ENCODE data around the gene OFD1.

Gene OFD1

DNA sequence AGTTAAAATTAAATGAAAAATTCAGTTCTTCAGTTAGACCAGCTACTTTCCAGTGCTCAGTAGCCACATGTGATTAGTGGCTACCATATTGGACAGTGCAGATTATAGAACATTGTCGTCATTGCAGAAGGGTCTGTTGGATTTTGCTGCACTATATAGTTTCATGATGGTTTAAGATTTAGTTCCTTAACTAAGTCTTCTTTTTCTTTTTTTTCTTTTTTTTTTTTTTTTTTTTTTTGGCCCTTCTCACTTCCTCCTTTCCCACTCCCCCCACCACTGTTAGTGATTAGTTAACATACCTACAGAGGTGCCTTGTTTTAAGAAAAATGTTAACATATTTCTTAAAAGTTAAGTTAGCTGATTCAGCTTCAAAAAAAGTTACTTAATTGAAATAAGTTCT is 36.6 kb upstream of the OFD1 start:
- TF ChIP-seq YY1 (IDR thresholded peaks at IDR 0.05; ENCODE audit: low read depth): no peak
- no peak for TF ChIP-seq CEBPB (IDR thresholded peaks at IDR 0.05)

- TF ChIP-seq YY1 (IDR thresholded peaks at IDR 0.05; ENCODE audit: low read depth) (no peak), EGR1 (IDR thresholded peaks at IDR 0.05) (no peak), REST (IDR thresholded peaks at IDR 0.05; ENCODE audit: low read depth) (no peak), CREB1 (IDR thresholded peaks at IDR 0.05; ENCODE audit: low read depth) (no peak), TEAD4 (IDR thresholded peaks at IDR 0.05) (no peak), TCF12 (IDR thresholded peaks at IDR 0.05; ENCODE audit: low read depth) (no peak), CEBPB (IDR thresholded peaks at IDR 0.05) (no peak)
Measured at GRCh38 chrX:13698432-13698831, 36.1 kb upstream of the OFD1 start.

DNA sequence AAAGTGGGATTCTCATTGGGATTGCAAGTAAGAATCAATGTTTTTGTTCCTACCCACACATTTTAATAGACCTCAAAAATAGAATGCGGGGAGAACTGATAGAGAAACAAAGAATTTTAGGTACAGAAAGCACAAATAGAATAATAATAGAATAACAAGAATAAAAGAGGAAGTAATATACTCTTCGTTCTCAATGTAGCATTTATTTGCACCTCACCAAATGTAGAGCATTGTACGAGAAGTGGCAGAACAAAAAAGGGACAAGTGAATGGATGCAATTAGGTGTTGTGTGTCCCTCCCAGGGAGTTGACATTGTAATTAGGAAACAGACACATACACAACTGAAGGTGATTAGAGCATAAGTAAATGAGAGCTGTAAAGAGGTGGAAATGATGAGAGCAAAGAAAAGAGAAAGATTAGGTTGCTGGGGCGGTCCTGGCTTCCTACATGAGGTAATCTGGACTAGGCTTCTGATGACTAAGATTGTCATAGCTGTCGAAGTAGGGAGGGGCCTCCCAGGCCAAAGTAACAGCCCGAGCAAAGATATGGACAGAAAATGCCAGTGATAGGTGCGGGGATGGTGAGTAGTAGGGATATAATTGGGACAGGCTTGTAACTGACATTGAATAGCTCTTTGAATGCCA is 35.2 kb upstream of the OFD1 start:
- no peak for TF ChIP-seq RAD21 (IDR thresholded peaks at IDR 0.05; ENCODE audit: low read depth)
- no peak for TF ChIP-seq TEAD4 (IDR thresholded peaks at IDR 0.05)

DNA sequence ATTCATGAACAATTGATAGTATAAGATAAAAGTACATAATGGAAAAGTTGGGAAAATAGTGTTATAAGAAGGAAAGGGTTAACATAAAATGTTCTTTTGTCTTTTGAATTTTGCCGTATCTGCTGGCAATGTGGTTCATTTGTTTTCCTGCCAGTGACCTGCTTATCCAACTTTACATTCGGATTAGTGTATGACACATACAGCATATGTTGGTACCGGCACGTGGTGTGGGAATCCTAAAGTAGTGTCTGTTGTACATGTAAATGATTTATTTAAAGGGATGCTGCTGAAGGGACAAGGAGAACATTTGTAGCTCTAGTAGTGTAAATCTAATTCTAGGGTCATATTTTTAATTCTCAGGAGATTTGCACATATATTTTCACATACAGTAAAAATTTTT is 34.2 kb upstream of the OFD1 start:
- TF ChIP-seq TAF1 (IDR thresholded peaks at IDR 0.05; ENCODE audit: low read depth): no peak
- TF ChIP-seq ZBTB7A (IDR thresholded peaks at IDR 0.05; ENCODE audit: low read depth): no peak

DNA sequence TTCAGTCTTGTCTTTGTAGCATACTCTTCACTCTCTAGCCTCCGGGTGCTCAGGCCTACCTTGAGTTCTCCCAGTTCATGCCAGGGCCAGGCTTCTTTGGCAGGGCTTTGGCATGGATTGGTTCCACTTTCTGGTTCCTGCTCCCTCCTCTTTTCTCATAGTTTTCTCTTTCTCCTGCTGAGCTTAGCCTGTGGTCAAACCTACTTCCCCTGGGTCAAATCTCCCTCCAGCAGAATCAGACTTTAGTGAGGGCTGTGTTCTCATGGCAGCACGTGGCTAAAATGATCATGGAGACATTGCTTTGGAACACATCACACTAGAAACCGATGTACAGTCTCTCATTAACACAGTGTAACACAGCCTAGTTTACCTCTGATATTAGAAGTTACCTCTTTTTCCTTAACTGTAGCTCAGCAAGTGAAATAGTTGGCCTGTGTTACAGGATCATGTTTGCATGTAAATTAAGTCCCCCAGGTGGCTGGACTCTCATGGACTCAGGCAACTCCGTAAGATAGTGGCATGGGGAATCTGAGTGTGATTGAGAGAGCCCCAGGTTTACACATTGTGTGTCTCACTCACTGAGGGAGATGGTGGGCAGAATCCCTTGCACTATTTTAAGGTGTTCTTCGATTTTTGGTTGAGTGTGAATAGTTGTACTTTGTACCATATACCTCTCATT is 32.3 kb upstream of the OFD1 start:
- TF ChIP-seq ZBTB7A (IDR thresholded peaks at IDR 0.05; ENCODE audit: low read depth) (no peak), USF1 (IDR thresholded peaks at IDR 0.05) (no peak), TCF12 (IDR thresholded peaks at IDR 0.05; ENCODE audit: low read depth) (no peak), REST (IDR thresholded peaks at IDR 0.05; ENCODE audit: low read depth) (no peak), TAF1 (IDR thresholded peaks at IDR 0.05; ENCODE audit: low read depth) (no peak), EGR1 (IDR thresholded peaks at IDR 0.05) (no peak), CREB1 (IDR thresholded peaks at IDR 0.05; ENCODE audit: low read depth) (no peak), EP300 (IDR thresholded peaks at IDR 0.05; ENCODE audit: borderline replicate concordance) (no peak), RAD21 (IDR thresholded peaks at IDR 0.05; ENCODE audit: low read depth) (no peak), CEBPB (IDR thresholded peaks at IDR 0.05) (no peak), MAX (IDR thresholded peaks at IDR 0.05) (no peak), NFIC (IDR thresholded peaks at IDR 0.05) (no peak), FOXM1 (IDR thresholded peaks at IDR 0.05; ENCODE audit: borderline replicate concordance, low read depth) (no peak), YY1 (IDR thresholded peaks at IDR 0.05; ENCODE audit: low read depth) (no peak), TEAD4 (IDR thresholded peaks at IDR 0.05) (no peak)

DNA sequence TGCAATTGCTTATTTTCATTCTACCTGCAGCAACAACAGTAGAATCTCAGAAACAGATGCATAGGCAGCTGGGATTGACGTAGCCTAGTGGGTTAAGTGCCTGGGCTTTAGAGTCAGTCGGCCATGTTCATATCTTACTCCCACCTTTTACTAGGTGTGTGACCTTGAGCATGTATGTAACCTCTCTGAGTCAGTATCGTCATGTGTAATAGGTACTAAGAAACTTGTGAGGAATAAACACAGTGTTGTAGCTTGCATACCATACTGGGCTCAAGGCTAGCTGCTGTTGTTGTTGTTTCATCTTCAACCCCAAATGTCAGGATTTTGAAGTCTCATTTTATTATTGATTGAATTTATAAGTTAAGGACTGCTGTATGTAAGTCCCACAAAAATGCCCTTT is 31.4 kb upstream of the OFD1 start:
- no peak for TF ChIP-seq TEAD4 (IDR thresholded peaks at IDR 0.05)
- no peak for TF ChIP-seq NFIC (IDR thresholded peaks at IDR 0.05)
- no peak for TF ChIP-seq CREB1 (IDR thresholded peaks at IDR 0.05; ENCODE audit: low read depth)

DNA sequence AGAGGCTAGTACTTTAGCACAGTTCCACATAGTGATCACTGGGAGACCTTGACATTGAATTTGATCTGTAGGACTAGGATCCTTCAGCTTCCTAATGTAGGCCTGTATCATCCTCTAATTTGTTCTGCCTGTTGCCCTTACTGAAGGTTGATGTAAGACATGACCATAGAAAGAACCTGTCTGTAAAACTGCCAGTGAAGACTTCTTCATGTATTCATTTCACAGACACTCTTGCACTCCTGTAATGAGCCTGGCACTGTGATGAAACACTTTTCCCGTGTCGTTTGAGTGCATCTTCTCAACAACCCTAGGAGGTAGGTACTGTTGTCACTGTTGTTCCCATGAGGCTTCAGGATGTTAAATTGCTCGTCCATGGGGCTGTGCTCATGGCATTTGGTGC is 31.0 kb upstream of the OFD1 start:
- TF ChIP-seq EGR1 (IDR thresholded peaks at IDR 0.05): no peak
- TF ChIP-seq CREB1 (IDR thresholded peaks at IDR 0.05; ENCODE audit: low read depth): no peak
- no peak for TF ChIP-seq ZBTB7A (IDR thresholded peaks at IDR 0.05; ENCODE audit: low read depth)
- TF ChIP-seq TCF12 (IDR thresholded peaks at IDR 0.05; ENCODE audit: low read depth): no peak
- TF ChIP-seq RAD21 (IDR thresholded peaks at IDR 0.05; ENCODE audit: low read depth): no peak
- TF ChIP-seq TEAD4 (IDR thresholded peaks at IDR 0.05): no peak
- no peak for TF ChIP-seq EP300 (IDR thresholded peaks at IDR 0.05; ENCODE audit: borderline replicate concordance)
- TF ChIP-seq YY1 (IDR thresholded peaks at IDR 0.05; ENCODE audit: low read depth): no peak
- no peak for TF ChIP-seq USF1 (IDR thresholded peaks at IDR 0.05)
- no peak for TF ChIP-seq REST (IDR thresholded peaks at IDR 0.05; ENCODE audit: low read depth)
